DOHH2 (cell line): Measurements from ENCODE around the gene GALNT13.

Source experiments
- EZH2phosphoT487 ChIP-seq: fragments of 200-600 bp; sonication (generic); IDR thresholded peaks from 2 replicates; pipeline ENCODE4 v1.6.1; 2017; ENCODE audit warnings: borderline replicate concordance, mild to moderate bottlenecking, antibody characterized with exemption, low read length, moderate library complexity, mixed read lengths
- TF ChIP-seq, protein P1 (sequence below): fragments of 200-600 bp; sonication (generic); IDR thresholded peaks from one replicate; pipeline ENCODE4 v1.5.1; 2014; ENCODE audit warnings: antibody characterized with exemption, mild to moderate bottlenecking, low read depth, low read length; ENCODE audit not compliant: poor library complexity, severe bottlenecking

DNA sequence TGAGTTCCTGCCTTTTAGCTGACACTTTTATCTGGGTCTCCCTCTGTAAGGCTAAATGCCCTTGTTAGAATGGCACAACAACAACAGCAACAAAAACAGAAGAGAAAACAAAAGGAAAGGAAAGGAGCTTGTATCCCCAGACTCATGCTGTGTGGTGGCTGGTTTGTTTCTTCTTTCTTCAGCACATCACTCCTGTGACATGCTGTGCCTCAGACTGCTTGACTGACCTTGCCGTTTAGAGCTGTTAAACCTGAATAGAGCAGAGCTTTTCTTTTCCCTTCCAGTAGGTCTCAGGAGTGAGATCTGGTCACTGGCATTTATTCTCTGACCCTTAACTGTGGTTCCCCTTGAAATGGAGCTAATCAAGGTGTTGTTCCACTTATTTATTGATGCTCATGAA is 18.9 kb downstream of the GALNT13 start:
- TF ChIP-seq EZH2phosphoT487 = no peak
- TF ChIP-seq, protein P1, sequence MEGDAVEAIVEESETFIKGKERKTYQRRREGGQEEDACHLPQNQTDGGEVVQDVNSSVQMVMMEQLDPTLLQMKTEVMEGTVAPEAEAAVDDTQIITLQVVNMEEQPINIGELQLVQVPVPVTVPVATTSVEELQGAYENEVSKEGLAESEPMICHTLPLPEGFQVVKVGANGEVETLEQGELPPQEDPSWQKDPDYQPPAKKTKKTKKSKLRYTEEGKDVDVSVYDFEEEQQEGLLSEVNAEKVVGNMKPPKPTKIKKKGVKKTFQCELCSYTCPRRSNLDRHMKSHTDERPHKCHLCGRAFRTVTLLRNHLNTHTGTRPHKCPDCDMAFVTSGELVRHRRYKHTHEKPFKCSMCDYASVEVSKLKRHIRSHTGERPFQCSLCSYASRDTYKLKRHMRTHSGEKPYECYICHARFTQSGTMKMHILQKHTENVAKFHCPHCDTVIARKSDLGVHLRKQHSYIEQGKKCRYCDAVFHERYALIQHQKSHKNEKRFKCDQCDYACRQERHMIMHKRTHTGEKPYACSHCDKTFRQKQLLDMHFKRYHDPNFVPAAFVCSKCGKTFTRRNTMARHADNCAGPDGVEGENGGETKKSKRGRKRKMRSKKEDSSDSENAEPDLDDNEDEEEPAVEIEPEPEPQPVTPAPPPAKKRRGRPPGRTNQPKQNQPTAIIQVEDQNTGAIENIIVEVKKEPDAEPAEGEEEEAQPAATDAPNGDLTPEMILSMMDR = no peak
